Subcutaneous abdominal adipose tissue (tissue), 5 donors: ENCODE measurements around the gene MACROH2A1.

Experiments used
- H3K27ac ChIP-seq: one replicate; pipeline ENCODE4 v1.7.0; 2013; ENCODE audit warnings: low read depth, mild to moderate bottlenecking, inconsistent platforms, low read length, moderate library complexity
- H3K27me3 ChIP-seq, 5 donors: one replicate each; pipeline ENCODE4 v1.7.0; 2013; ENCODE audit warnings: low read length in 5 of 5, inconsistent platforms in 1 of 5; ENCODE audit not compliant: control insufficient read depth in 5 of 5, insufficient read depth in 4 of 5
- H3K36me3 ChIP-seq, 5 donors: one replicate each; pipeline ENCODE4 v1.7.0; 2013; ENCODE audit warnings: low read length in 5 of 5; ENCODE audit not compliant: control insufficient read depth in 5 of 5, insufficient read depth in 5 of 5
- H3K4me1 ChIP-seq, 5 donors: one replicate each; pipeline ENCODE4 v1.7.0; 2013; ENCODE audit warnings: low read length in 5 of 5, mild to moderate bottlenecking in 3 of 5, moderate library complexity in 1 of 5; ENCODE audit not compliant: control insufficient read depth in 5 of 5, insufficient read depth in 5 of 5
- H3K4me3 ChIP-seq, 5 donors: one replicate each; pipeline ENCODE4 v1.7.0; 2013; ENCODE audit warnings: low read length in 5 of 5, low read depth in 1 of 5
- H3K9ac ChIP-seq, 5 donors: one replicate each; pipeline ENCODE4 v1.7.0; 2013; ENCODE audit warnings: low read length in 5 of 5, mild to moderate bottlenecking in 4 of 5, moderate library complexity in 3 of 5
- H3K9me3 ChIP-seq, 5 donors: one replicate each; pipeline ENCODE4 v1.7.0; 2013; ENCODE audit warnings: low read length in 5 of 5; ENCODE audit not compliant: control insufficient read depth in 5 of 5
- donor health status: healthy.
- donor health status: healthy.
- donor health status: healthy.
- donor health status: healthy.
- donor health status: healthy.

The MACROH2A1 gene

DNA sequence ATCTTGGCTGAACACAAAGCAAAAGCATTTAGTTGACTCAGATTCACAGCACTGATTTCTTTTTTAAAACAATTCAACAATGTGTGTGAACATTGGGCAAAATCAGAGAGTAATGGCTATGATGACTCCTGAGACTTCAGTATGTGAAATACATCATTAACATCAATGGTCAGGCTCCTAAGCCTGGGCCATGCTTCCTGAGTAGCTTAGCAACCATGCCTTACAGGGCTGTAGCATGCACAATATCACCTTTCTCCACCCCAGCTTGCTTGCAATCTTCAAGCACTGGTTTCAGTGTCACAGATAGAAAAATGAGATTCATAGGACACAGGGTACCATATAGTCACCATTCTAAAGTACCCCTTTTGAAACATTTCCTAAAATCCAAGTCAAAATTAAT, 41.3 kb downstream of the MACROH2A1 start:
- Histone ChIP-seq H3K27ac (peak overlapping the region; percentile 97), H3K4me1 (peaks cover 20 to 52% (median 48%) of the 10 kb centered on the region in 5 donors), H3K9ac (no peak overlapping the region), H3K4me3 (no peak overlapping the region), H3K9me3 (no peaks in the 10 kb centered on the region), H3K36me3 (peaks cover 6 to 32% (median 17%) of the 10 kb centered on the region in 5 donors), H3K27me3 (no peaks in the 10 kb centered on the region)

DNA sequence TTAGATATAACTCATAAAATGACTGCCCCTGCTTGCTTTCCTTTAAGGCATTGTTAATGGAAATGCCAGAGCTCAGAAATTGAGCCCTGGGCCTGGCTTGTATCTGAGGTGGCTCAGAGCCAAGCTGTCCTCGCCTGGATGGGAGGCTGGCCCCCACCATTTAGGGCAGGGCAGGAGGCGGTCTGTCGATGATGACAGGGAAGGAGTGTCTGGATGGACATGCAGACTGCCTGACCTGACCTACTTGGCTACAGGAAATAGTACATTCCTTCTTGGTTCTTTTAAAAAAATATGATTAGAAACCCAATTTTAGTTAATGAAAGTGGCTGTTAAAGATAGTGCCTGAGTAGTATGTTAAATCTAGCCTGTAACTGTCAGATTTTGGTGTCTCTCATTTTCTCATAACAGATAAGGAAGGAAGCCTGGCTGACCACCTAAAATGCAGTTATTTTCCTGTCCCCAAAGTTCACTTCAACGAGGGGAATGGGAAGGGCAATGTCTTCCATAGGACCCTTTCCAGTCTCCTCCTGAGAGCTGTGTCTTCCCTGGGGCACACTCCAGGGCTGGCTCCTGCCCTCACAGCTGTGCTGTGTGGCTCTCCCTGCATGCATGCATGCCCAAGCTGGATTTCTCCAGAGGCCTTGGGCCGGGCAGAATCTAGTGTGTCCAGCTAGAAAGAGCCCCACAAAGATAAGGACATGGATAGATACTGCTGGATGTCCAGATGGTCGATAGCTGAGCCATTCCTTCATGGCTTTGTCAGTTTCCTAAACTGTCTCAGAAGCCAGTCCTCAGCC, 42.3 kb downstream of the MACROH2A1 start:
- Histone ChIP-seq H3K9me3 (no peaks in the 10 kb centered on the region), H3K27me3 (no peaks in the 10 kb centered on the region), H3K4me3 (peak overlapping the region in 2 of 5 donors; percentile 14 to 35), H3K36me3 (peaks cover 5 to 33% (median 19%) of the 10 kb centered on the region in 5 donors), H3K9ac (peak overlapping the region; percentile 34 to 74 (median 56)), H3K27ac (peak overlapping the region; percentile 97), H3K4me1 (peaks cover 20 to 52% (median 48%) of the 10 kb centered on the region in 5 donors)

DNA sequence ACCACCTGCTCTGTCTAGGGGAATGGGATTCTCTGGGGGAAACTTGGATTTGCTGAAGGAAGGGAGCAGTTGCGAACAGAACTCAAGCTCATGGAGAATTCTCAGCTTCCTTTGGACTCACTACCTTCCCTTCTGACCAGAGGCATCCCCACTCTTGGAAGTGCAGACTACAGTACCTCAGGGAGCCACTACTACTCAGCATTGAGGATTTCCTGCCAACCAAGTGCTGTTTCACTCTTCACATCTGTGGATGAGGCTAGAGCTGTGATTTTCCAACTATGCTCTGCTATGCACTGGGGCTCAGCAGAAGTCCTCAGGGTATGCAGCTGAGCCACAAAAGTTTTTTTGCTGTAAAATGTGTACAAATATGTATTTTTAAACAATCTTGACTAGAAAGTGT, 43.9 kb downstream of the MACROH2A1 start:
- Histone ChIP-seq H3K27me3 (no peaks in the 10 kb centered on the region), H3K9me3 (no peaks in the 10 kb centered on the region), H3K36me3 (peaks cover 5 to 33% (median 20%) of the 10 kb centered on the region in 5 donors), H3K4me1 (peaks cover 20 to 52% (median 48%) of the 10 kb centered on the region in 5 donors), H3K27ac (peak overlapping the region; percentile 97), H3K4me3 (no peak overlapping the region), H3K9ac (peak overlapping the region in 1 of 5 donors; percentile 4)

DNA sequence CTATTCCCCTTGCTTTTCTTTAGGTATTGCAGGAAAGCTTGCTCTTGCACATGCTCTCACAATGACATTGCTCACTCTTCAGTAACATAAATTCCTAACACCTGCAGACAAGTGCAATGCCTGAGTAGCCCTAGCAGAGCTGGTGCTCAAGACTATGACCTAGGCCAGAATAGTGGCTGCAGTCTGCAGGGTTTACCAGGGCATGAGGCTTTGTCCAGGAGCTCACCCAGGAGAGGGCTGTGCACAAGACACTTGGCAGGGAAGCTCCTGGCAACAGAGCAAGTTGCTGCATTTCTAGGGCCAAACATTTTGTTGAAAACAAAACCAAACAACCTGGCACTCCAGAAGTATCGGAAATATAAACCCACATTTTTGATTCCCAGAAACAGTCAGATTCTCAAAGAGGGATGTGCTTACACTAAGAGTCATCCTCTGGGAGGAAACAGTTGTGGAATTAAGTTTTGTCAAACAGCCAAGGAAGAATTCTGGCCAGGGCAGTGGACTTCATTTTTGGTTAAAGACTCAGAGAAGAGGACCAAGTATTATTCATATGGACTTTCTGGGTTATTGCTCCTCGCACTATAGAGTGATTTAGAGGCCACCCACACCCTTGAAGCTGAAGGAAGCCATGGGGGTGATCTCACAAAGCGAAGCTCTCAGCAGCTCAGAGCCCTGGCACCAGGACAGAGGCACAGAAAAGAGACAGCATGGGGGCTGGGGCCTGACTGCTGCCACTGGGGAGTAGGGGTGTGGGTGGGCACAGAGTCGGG, 44.9 kb downstream of the MACROH2A1 start:
- Histone ChIP-seq H3K27me3 (no peaks in the 10 kb centered on the region), H3K9me3 (no peaks in the 10 kb centered on the region), H3K9ac (peak overlapping the region in 2 of 5 donors; percentile 26 to 27), H3K36me3 (peaks cover 0 to 33% (median 16%) of the 10 kb centered on the region in 5 donors), H3K4me1 (peaks cover 20 to 61% (median 51%) of the 10 kb centered on the region in 5 donors), H3K4me3 (peak overlapping the region in 1 of 5 donors; percentile 30), H3K27ac (peak overlapping the region; percentile 97)

- H3K27me3 ChIP-seq, result no peaks in the 10 kb centered on the region
- H3K27ac ChIP-seq, result no peak overlapping the region
- H3K36me3 ChIP-seq, result peaks cover 0 to 45% (median 27%) of the 10 kb centered on the region in 5 donors
- H3K4me3 ChIP-seq, result no peak overlapping the region
- peaks cover 8 to 44% (median 39%) of the 10 kb centered on the region in 5 donors for H3K4me1 ChIP-seq
- no peak overlapping the region for H3K9ac ChIP-seq
- H3K9me3 ChIP-seq, result no peaks in the 10 kb centered on the region
Observed at GRCh38 chr5:135350536-135350935, 48.5 kb downstream of the MACROH2A1 start.

DNA sequence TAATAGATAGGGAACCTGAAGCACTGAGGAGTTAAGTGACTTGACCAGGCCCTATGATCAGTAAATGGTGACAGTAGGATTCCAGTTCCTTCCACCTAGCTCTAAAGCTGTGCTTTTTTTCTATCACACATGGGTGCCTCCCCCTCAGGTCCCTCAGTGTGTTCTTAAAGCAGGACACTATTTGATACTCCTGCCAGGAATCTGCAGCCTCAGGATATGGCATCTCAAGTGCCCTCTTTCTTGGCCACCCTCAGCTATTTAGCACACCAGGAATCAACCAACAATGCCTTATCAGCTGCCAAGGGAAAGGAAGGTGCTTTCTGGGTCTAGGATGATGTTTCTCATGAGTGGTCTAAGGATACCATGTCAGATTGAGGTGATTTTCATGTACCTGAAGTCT, 49.1 kb downstream of the MACROH2A1 start:
- H3K36me3 ChIP-seq, result peaks cover 3 to 51% (median 33%) of the 10 kb centered on the region in 5 donors
- peaks cover 6 to 37% (median 32%) of the 10 kb centered on the region in 5 donors for H3K4me1 ChIP-seq
- H3K9me3 ChIP-seq, result no peaks in the 10 kb centered on the region
- H3K9ac ChIP-seq, result peak overlapping the region in 2 of 5 donors; percentile 8 to 69
- no peaks in the 10 kb centered on the region for H3K27me3 ChIP-seq
- no peak overlapping the region for H3K4me3 ChIP-seq
- no peak overlapping the region for H3K27ac ChIP-seq

DNA sequence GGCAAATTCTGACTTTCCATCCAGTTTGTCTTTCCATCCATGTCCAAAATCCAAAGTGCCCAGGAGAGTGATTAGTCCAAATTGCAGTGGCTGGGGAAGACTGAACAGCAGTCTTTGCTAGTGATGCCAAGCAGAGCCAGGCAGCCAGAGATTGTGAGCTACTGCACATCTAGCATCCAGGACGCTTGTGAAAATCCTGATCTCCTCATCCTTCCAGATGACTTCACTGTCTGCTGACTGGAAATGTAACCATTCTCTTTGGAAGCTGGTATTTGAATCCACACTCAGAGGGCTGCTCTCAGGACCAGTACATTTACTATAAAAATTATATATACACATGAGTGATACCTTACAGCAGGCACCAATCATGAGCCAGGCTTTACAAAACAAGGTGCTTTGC, 49.6 kb downstream of the MACROH2A1 start:
- Histone ChIP-seq H3K27ac (peak overlapping the region; percentile 38), H3K36me3 (peaks cover 3 to 55% (median 38%) of the 10 kb centered on the region in 5 donors), H3K4me1 (peaks cover 6 to 33% (median 28%) of the 10 kb centered on the region in 5 donors), H3K9me3 (no peaks in the 10 kb centered on the region), H3K9ac (peak overlapping the region in 2 of 5 donors; percentile 8 to 69), H3K4me3 (no peak overlapping the region), H3K27me3 (no peaks in the 10 kb centered on the region)

DNA sequence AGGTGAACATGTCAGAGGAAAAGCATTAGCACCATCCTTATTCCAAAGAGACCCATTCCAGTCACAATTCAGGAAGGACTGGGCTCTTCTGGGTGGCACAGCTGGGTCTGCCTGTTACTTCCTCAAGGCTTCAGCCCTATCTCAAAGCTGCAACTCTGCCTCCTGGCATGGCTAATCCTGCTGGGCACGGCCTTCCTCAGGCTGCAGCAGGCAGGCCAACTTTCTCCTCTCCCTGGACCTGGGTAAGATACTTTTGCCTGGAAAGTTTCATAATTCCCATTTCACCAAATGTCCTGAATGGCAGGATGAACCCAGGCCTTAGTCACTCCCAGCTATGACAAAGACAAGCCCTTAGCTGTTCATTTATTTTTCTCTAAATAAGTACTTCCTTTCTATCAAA, 50.1 kb downstream of the MACROH2A1 start:
- H3K4me3 ChIP-seq, result no peak overlapping the region
- H3K9me3 ChIP-seq, result no peaks in the 10 kb centered on the region
- H3K27ac ChIP-seq, result peak overlapping the region; percentile 38
- peaks cover 2 to 28% (median 22%) of the 10 kb centered on the region in 5 donors for H3K4me1 ChIP-seq
- peaks cover 3 to 60% (median 43%) of the 10 kb centered on the region in 5 donors for H3K36me3 ChIP-seq
- no peaks in the 10 kb centered on the region for H3K27me3 ChIP-seq
- H3K9ac ChIP-seq, result peak overlapping the region in 1 of 5 donors; percentile 69

DNA sequence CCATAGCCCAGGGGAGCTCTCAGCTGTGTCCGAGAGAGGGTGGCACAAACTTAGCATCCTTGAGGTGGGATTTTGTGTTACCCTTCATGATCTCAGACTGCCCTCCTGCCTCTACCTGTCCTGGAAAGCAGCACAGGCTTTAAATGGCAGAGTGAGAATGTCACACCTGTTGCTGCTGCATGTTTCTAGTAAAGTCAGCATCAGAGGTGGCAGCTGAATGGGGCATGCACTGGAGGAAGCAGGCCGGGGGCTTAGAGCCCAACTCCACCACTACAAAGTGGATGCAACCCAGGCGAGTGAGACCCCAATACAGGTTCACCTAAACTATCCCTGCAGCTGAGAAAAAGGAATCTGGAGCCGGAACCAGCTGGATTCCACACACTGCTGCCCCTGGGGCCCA, 51.6 kb downstream of the MACROH2A1 start:
- H3K27me3 ChIP-seq, result no peaks in the 10 kb centered on the region
- peaks cover 0 to 25% (median 15%) of the 10 kb centered on the region in 5 donors for H3K4me1 ChIP-seq
- no peaks in the 10 kb centered on the region for H3K9me3 ChIP-seq
- H3K9ac ChIP-seq, result no peak overlapping the region
- H3K27ac ChIP-seq, result no peak overlapping the region
- H3K36me3 ChIP-seq, result peaks cover 6 to 65% (median 58%) of the 10 kb centered on the region in 5 donors
- no peak overlapping the region for H3K4me3 ChIP-seq
